AG04450 (cell line): Measurements from ENCODE around the gene MGLL. TPM values are rescaled to one million over a fixed set of nuclear protein-coding genes. Genes with fewer than 3 reads are reported as not detected.

Experiments
- CTCF ChIA-PET: fragments of 300-600, 350-600 bp; formaldehyde crosslinking; extraction: SDS; loops from one replicate; lab custom pipeline; 2022; ENCODE audit warnings: antibody characterized with exemption, inconsistent platforms; lab: Charles Lee
- POLR2A ChIA-PET: fragments of 350-600 bp; formaldehyde crosslinking; extraction: SDS; loops from one replicate; lab custom pipeline; 2021; ENCODE audit warnings: antibody characterized with exemption, inconsistent platforms; lab: Yijun Ruan, JAX
- DNase-seq: peaks from one replicate; pipeline ENCODE4 v3.0.0-alpha.2; 2011; ENCODE audit warnings: low read depth, low spot score
- H3K27ac ChIP-seq: one replicate; pipeline ENCODE4 v1.5.1; 2012; ENCODE audit warnings: low read depth, low read length, control low read depth
- H3K27me3 ChIP-seq: one replicate; pipeline ENCODE4 v1.6.0; 2012; ENCODE audit warnings: low read length; ENCODE audit not compliant: control insufficient read depth, insufficient read depth
- H3K4me3 ChIP-seq: 2 replicates; pipeline ENCODE4 v1.5.1; 2011; ENCODE audit warnings: mild to moderate bottlenecking, low read depth, low read length, control low read depth
- H3K9me3 ChIP-seq: 2 replicates; pipeline ENCODE4 v1.5.1; 2012; ENCODE audit warnings: low read length; ENCODE audit not compliant: control insufficient read depth, insufficient read depth
- CTCF ChIP-seq: IDR thresholded peaks from 2 replicates; pipeline ENCODE4 v1.5.1; 2011; ENCODE audit warnings: low read depth, low read length, control low read depth, inconsistent platforms
- polyA plus RNA-seq: library from polyadenylated mRNA; depleted of rRNA; stranded (reverse); fragments of >200 nt; gene quantifications from 2 replicates; pipeline ENCODE4 v1.2.3, GENCODE V29; 2011

Gene MGLL
- polyA plus RNA-seq, 1 experiment, result 49.1 TPM

- ChIA-PET CTCF (no interaction called here), POLR2A (no interaction called here)
- TF ChIP-seq CTCF, result no peak
- H3K4me3 ChIP-seq, result no peak overlapping the region
- no peak overlapping the region for H3K27ac ChIP-seq
- no peak for DNase-seq
- H3K9me3 ChIP-seq, result no peaks in the 10 kb centered on the region
- H3K27me3 ChIP-seq, result no peaks in the 10 kb centered on the region
Measured at GRCh38 chr3:127739347-127740135, 82.8 kb downstream of the MGLL start.

- ChIA-PET CTCF (interaction anchor here (0.7 kb wide), 1 partner anchor 28 kb away, joined by 3 read pairs; no protein-coding TSS in a partner anchor), POLR2A (interaction anchor here (0.7 kb wide), 1 partner anchor 54 kb away, joined by 5 read pairs; no protein-coding TSS in a partner anchor)
- DNase-seq, result no peak
- no peaks in the 10 kb centered on the region for H3K9me3 ChIP-seq
- H3K27ac ChIP-seq, result peak overlapping the region; percentile 47
- H3K4me3 ChIP-seq, result no peak overlapping the region
- no peak for TF ChIP-seq CTCF
- no peaks in the 10 kb centered on the region for H3K27me3 ChIP-seq
Measured at GRCh38 chr3:127738192-127738840, 84.0 kb downstream of the MGLL start.

- TF ChIP-seq CTCF, result no peak
- ChIA-PET POLR2A (interaction anchor here (2.3 kb wide), 1 partner anchor 31 kb away, joined by 14 read pairs; no protein-coding TSS in a partner anchor), CTCF (no interaction called here)
- Histone ChIP-seq H3K27ac (peak overlapping the region; percentile 39), H3K4me3 (no peak overlapping the region), H3K27me3 (no peaks in the 10 kb centered on the region), H3K9me3 (no peaks in the 10 kb centered on the region)
- DNase-seq, result no peak
Measured at GRCh38 chr3:127736801-127737539, 85.3 kb downstream of the MGLL start.

- TF ChIP-seq CTCF, result no peak
- ChIA-PET CTCF (interaction anchor here (1.7 kb wide), 1 partner anchor 53 kb away, joined by 3 read pairs; no protein-coding TSS in a partner anchor), POLR2A (interaction anchor here (0.9 to 2.3 kb wide), 3 partner anchors 32 to 63 kb away, joined by 3 to 14 read pairs (median 3); no protein-coding TSS in a partner anchor)
- Histone ChIP-seq H3K9me3 (no peaks in the 10 kb centered on the region), H3K27ac (peak overlapping the region; percentile 71), H3K4me3 (no peak overlapping the region), H3K27me3 (no peaks in the 10 kb centered on the region)
- DNase-seq, result peak; percentile 44
Measured at GRCh38 chr3:127735767-127736693, 86.3 kb downstream of the MGLL start.
